WERI-Rb-1 (cell line): Measurements from ENCODE around the gene FSD1.

Experiments
- DNase-seq: peaks from one replicate; pipeline ENCODE4 v3.0.0-alpha.2; 2020
- H3K27ac ChIP-seq: fragments of 250-450 bp; sonication (Bioruptor Pico); 2 replicates; pipeline ENCODE4 v1.5.1; 2020; ENCODE audit warnings: mild to moderate bottlenecking, moderate library complexity
- H3K27me3 ChIP-seq: fragments of 250-450 bp; sonication (Bioruptor Pico); 2 replicates; pipeline ENCODE4 v1.5.1; 2021; ENCODE audit warnings: mild to moderate bottlenecking, low read depth, moderate library complexity; ENCODE audit not compliant: insufficient read depth, severe bottlenecking
- H3K36me3 ChIP-seq: fragments of 250-450 bp; sonication (Bioruptor Pico); 2 replicates; pipeline ENCODE4 v1.5.1; 2020; ENCODE audit warnings: mild to moderate bottlenecking, moderate library complexity
- H3K4me3 ChIP-seq: 2 replicates; pipeline ENCODE4 v1.5.1; 2011; ENCODE audit warnings: low read depth, mild to moderate bottlenecking, control low read depth, low read length
- H3K9me3 ChIP-seq: fragments of 250-450 bp; sonication (Bioruptor Pico); 2 replicates; pipeline ENCODE4 v1.5.1; 2021; ENCODE audit warnings: mild to moderate bottlenecking, moderate library complexity; ENCODE audit not compliant: severe bottlenecking
- CTCF ChIP-seq: IDR thresholded peaks from 2 replicates; pipeline ENCODE4 v1.5.1; 2011; ENCODE audit warnings: low read depth, mild to moderate bottlenecking, control low read depth, inconsistent platforms, low read length

Gene FSD1

GRCh38 chr19:4365791-4366665, 61.6 kb downstream of the FSD1 start:
- TF ChIP-seq CTCF: no peak
- Histone ChIP-seq H3K36me3 (peaks cover 61% of the 10 kb centered on the region), H3K27ac (no peak overlapping the region)

GRCh38 chr19:4366666-4367335, 62.4 kb downstream of the FSD1 start:
- Histone ChIP-seq H3K4me3 (no peak overlapping the region), H3K27ac (no peak overlapping the region), H3K9me3 (no peaks in the 10 kb centered on the region), H3K27me3 (no peaks in the 10 kb centered on the region), H3K36me3 (peaks cover 56% of the 10 kb centered on the region)
- DNase-seq: no peak
- TF ChIP-seq CTCF: no peak

More at GRCh38 chr19:4365791-4366665, 61.6 kb downstream of the FSD1 start:
- H3K9me3 ChIP-seq: no peaks in the 10 kb centered on the region
- no peak overlapping the region for H3K4me3 ChIP-seq
- H3K27me3 ChIP-seq: no peaks in the 10 kb centered on the region
- no peak for DNase-seq

- no peak for TF ChIP-seq CTCF
- Histone ChIP-seq H3K4me3 (no peak overlapping the region), H3K36me3 (peaks cover 51% of the 10 kb centered on the region), H3K27ac (no peak overlapping the region), H3K27me3 (no peaks in the 10 kb centered on the region), H3K9me3 (no peaks in the 10 kb centered on the region)
- no peak for DNase-seq
Observed at GRCh38 chr19:4367336-4367723, 62.9 kb downstream of the FSD1 start.

GRCh38 chr19:4367781-4368127, 63.4 kb downstream of the FSD1 start:
- Histone ChIP-seq H3K9me3 (no peaks in the 10 kb centered on the region), H3K4me3 (no peak overlapping the region), H3K27me3 (no peaks in the 10 kb centered on the region), H3K27ac (no peak overlapping the region), H3K36me3 (peaks cover 47% of the 10 kb centered on the region)
- TF ChIP-seq CTCF: no peak
- DNase-seq: no peak

GRCh38 chr19:4368128-4368820, 63.9 kb downstream of the FSD1 start:
- no peaks in the 10 kb centered on the region for H3K27me3 ChIP-seq
- H3K9me3 ChIP-seq: no peaks in the 10 kb centered on the region
- DNase-seq: no peak
- H3K36me3 ChIP-seq: peaks cover 42% of the 10 kb centered on the region
- no peak overlapping the region for H3K4me3 ChIP-seq
- TF ChIP-seq CTCF: no peak
- H3K27ac ChIP-seq: peak overlapping the region; percentile 10; the same call in 1 of the 2 replicates
